ENCODE measurements around the gene TGFB1I1. TPM values are rescaled to one million over a fixed set of nuclear protein-coding genes. Genes with fewer than 3 reads are reported as not detected.
"Not testable (repeated sequence)": the region's sequence is repeated elsewhere in the genome, so short reads cannot be mapped to it uniquely, and the experiment has no call there.

The TGFB1I1 gene
- 10 to 100 TPM; 35.6 to 41.8 (median 36.8) TPM for polyA plus RNA-seq (ENCODE audit: insufficient read length in 3 of 3)

- DNase-seq (ENCODE audit: low read depth in 3 of 3, low spot score in 2 of 3): no peak
Observed at GRCh38 chr16:31471875-31472708, at the start of gene TGFB1I1. TSS of gene TGFB1I1 (plus strand) at chr16:31472152. CDS start at chr16:31472189, 37 bp downstream.

GRCh38 chr16:31423241-31423640 is 48.7 kb upstream of the TGFB1I1 start:
- no peak for DNase-seq (ENCODE audit: low read depth in 3 of 3, low spot score in 2 of 3)

GRCh38 chr16:31423801-31424200 is 48.2 kb upstream of the TGFB1I1 start:
- no peak for DNase-seq (ENCODE audit: low read depth in 3 of 3, low spot score in 2 of 3)

- peak in 1 of 3 donors; percentile 13 for DNase-seq (ENCODE audit: low read depth in 3 of 3, low spot score in 2 of 3)
Observed at GRCh38 chr16:31427441-31428278, 44.3 kb upstream of the TGFB1I1 start.

GRCh38 chr16:31428279-31428597 is 43.7 kb upstream of the TGFB1I1 start, which contains the start of gene COX6A2:
TSS of gene COX6A2 (minus strand) at chr16:31428360. CDS start at chr16:31428325, 35 bp downstream.
- DNase-seq (ENCODE audit: low read depth in 3 of 3, low spot score in 2 of 3): no peak

- DNase-seq (ENCODE audit: low read depth in 3 of 3, low spot score in 2 of 3): no peak
Observed at GRCh38 chr16:31428638-31429247, 43.2 kb upstream of the TGFB1I1 start.

GRCh38 chr16:31429314-31429713 is 42.6 kb upstream of the TGFB1I1 start:
- DNase-seq (ENCODE audit: low read depth in 3 of 3, low spot score in 2 of 3): no peak

- no peak for DNase-seq (ENCODE audit: low read depth in 3 of 3, low spot score in 2 of 3)
Observed at GRCh38 chr16:31429796-31430195, 42.2 kb upstream of the TGFB1I1 start.

GRCh38 chr16:31430380-31431052 is 41.4 kb upstream of the TGFB1I1 start:
- DNase-seq (ENCODE audit: low read depth in 3 of 3, low spot score in 2 of 3): no peak

GRCh38 chr16:31435341-31436220 is 36.4 kb upstream of the TGFB1I1 start:
- no peak for DNase-seq (ENCODE audit: low read depth in 3 of 3, low spot score in 2 of 3)

- no peak for DNase-seq (ENCODE audit: low read depth in 3 of 3, low spot score in 2 of 3)
Observed at GRCh38 chr16:31436221-31437045, 35.5 kb upstream of the TGFB1I1 start.

GRCh38 chr16:31438414-31438813 is 33.5 kb upstream of the TGFB1I1 start:
- DNase-seq (ENCODE audit: low read depth in 3 of 3, low spot score in 2 of 3): no peak

GRCh38 chr16:31439023-31439422 is 32.9 kb upstream of the TGFB1I1 start:
- not testable (repeated sequence) for DNase-seq (ENCODE audit: low read depth in 3 of 3, low spot score in 2 of 3)

GRCh38 chr16:31439519-31439918 is 32.4 kb upstream of the TGFB1I1 start:
- DNase-seq (ENCODE audit: low read depth in 3 of 3, low spot score in 2 of 3): no peak

- DNase-seq (ENCODE audit: low read depth in 3 of 3, low spot score in 2 of 3): no peak
Observed at GRCh38 chr16:31440516-31441184, 31.3 kb upstream of the TGFB1I1 start.

- DNase-seq (ENCODE audit: low read depth in 3 of 3, low spot score in 2 of 3): no peak
Observed at GRCh38 chr16:31441956-31442355, 30.0 kb upstream of the TGFB1I1 start.

GRCh38 chr16:31445931-31446330 is 26.0 kb upstream of the TGFB1I1 start:
- not testable (repeated sequence) for DNase-seq (ENCODE audit: low read depth in 3 of 3, low spot score in 2 of 3)

GRCh38 chr16:31451201-31451600 is 20.8 kb upstream of the TGFB1I1 start:
- DNase-seq (ENCODE audit: low read depth in 3 of 3, low spot score in 2 of 3): no peak
